K562 (cell line): ENCODE results near the gene KSR2. TPM values are rescaled to one million over a fixed set of nuclear protein-coding genes. Genes with fewer than 3 reads are reported as not detected.

Experiments
- ATAC-seq: fragments of 200-7000 bp; cut with Tn5 transposase; 3 replicates; pipeline ENCODE4 v1.9.1; 2020; ENCODE audit warnings: moderate library complexity
- BruUV-seq: library from RNA; stranded (reverse); fragments of 400-500 nt; replicated peaks from 2 replicates; lab custom pipeline; 2021; lab: Mats Ljungman, UMichigan
- CTCF ChIA-PET: fragments of 300-600 bp; formaldehyde crosslinking; extraction: SDS; loops from one replicate; lab custom pipeline; 2021; ENCODE audit warnings: low intra/inter-chr PET ratio; lab: Yijun Ruan, JAX
- POLR2A ChIA-PET: fragments of 300-600, 350-650 bp; sonication (Branson Sonifier 250); formaldehyde crosslinking; extraction: SDS; loops from one replicate; lab custom pipeline; 2021; ENCODE audit warnings: antibody characterized with exemption, inconsistent platforms; lab: Yijun Ruan, JAX
- DNase-seq, 4 experiments: peaks; one replicate each; pipeline versions ENCODE4 v3.0.0 to v3.0.0-alpha.2; 2011 to 2018; ENCODE audit warnings: low spot score in 3 of 4, mixed read lengths in 3 of 4; ENCODE audit errors: extremely low read depth in 1 of 4
- FAIRE-seq: peaks from 2 replicates; lab custom pipeline; 2011; peaks lifted over from hg19 to GRCh38; lab: Jason Lieb, UNC
- H2AFZ ChIP-seq: 2 replicates; pipeline ENCODE4 v1.6.0; 2011; ENCODE audit warnings: low read depth, low read length, control low read depth, inconsistent platforms
- H3K27ac ChIP-seq: fragments of 200-600 bp; 3 replicates; pipeline ENCODE4 v1.8.0; 2011; ENCODE audit warnings: low read depth, mild to moderate bottlenecking, control low read depth, inconsistent platforms, low read length, moderate library complexity, mixed read lengths; ENCODE audit errors: extremely low read depth
- H3K27me3 ChIP-seq, 2 experiments: fragments of 300-600 bp in 1 of 2; 2 replicates in 1 of 2; 3 replicates in 1 of 2; pipeline versions ENCODE4 v1.6.0 to v1.8.0; 2011; ENCODE audit warnings: inconsistent platforms in 2 of 2, low read length in 2 of 2, mild to moderate bottlenecking in 1 of 2, mixed read lengths in 1 of 2, moderate library complexity in 1 of 2; ENCODE audit not compliant: control insufficient read depth in 2 of 2, insufficient read depth in 2 of 2
- H3K36me3 ChIP-seq: fragments of 300-600 bp; 3 replicates; pipeline ENCODE4 v1.8.0; 2011; ENCODE audit warnings: mild to moderate bottlenecking, low read length, inconsistent platforms; ENCODE audit not compliant: control insufficient read depth, insufficient read depth
- H3K4me1 ChIP-seq, 2 experiments: fragments of 200-600 bp in 1 of 2; replicated peaks in 1 of 2; 2 replicates in 1 of 2; 3 replicates in 1 of 2; pipeline versions ENCODE4 v1.5.1 to v1.8.0; 2011; ENCODE audit warnings: inconsistent platforms in 2 of 2, low read length in 2 of 2, mild to moderate bottlenecking in 1 of 2, mixed read lengths in 1 of 2, moderate library complexity in 1 of 2; ENCODE audit not compliant: control insufficient read depth in 2 of 2, insufficient read depth in 2 of 2
- H3K4me2 ChIP-seq: 2 replicates; pipeline ENCODE4 v1.6.1; 2011; ENCODE audit warnings: low read length, control low read depth, inconsistent platforms, mixed read lengths; ENCODE audit not compliant: insufficient read depth
- H3K4me3 ChIP-seq: fragments of 200-600 bp; sonication (generic), shearing (Covaris generic); 2 replicates; pipeline ENCODE4 v1.5.1; 2016; ENCODE audit warnings: control low read depth, inconsistent platforms
- H3K79me2 ChIP-seq: fragments of 200-600 bp; 3 replicates; pipeline ENCODE4 v1.8.0; 2011; ENCODE audit warnings: low read length, inconsistent platforms; ENCODE audit not compliant: control insufficient read depth, insufficient read depth
- H3K9ac ChIP-seq, 2 experiments: 2 replicates each; pipeline versions ENCODE4 v1.6.0 to v1.6.1; 2011; ENCODE audit warnings: low read depth in 2 of 2, low read length in 2 of 2, control low read depth in 1 of 2, inconsistent platforms in 1 of 2, mild to moderate bottlenecking in 1 of 2, mixed read lengths in 1 of 2; ENCODE audit not compliant: insufficient read depth in 1 of 2
- H3K9me1 ChIP-seq: one replicate; pipeline ENCODE4 v1.6.0; 2011; ENCODE audit warnings: inconsistent platforms, mild to moderate bottlenecking, low read length, moderate library complexity; ENCODE audit not compliant: control insufficient read depth, insufficient read depth
- H3K9me3 ChIP-seq: replicated peaks from 2 replicates; pipeline ENCODE4 v1.5.1; 2011; ENCODE audit warnings: low read depth, low read length, inconsistent platforms; ENCODE audit not compliant: control insufficient read depth, insufficient read depth
- H4K20me1 ChIP-seq: replicated peaks from 2 replicates; pipeline ENCODE4 v1.6.1; 2011; ENCODE audit warnings: low read length, inconsistent platforms, mixed read lengths; ENCODE audit not compliant: control insufficient read depth, insufficient read depth
- CEBPB ChIP-seq: fragments of 450-650 bp; IDR thresholded peaks from 2 replicates; pipeline ENCODE4 v1.6.1; 2016; ENCODE audit warnings: missing genetic modification characterization, missing compliant biosample characterization
- IRF2 ChIP-seq: sonication (generic); formaldehyde crosslinking; IDR thresholded peaks from 2 replicates; pipeline ENCODE4 v1.8.1; 2022; ENCODE audit warnings: mild to moderate bottlenecking, missing genetic modification reagents
- KAT7 ChIP-seq: sonication (generic); formaldehyde crosslinking; IDR thresholded peaks from 2 replicates; pipeline ENCODE4 v1.8.0; 2022; ENCODE audit warnings: missing genetic modification reagents, mild to moderate bottlenecking, borderline replicate concordance
- PHF21A ChIP-seq: fragments of 450-650 bp; IDR thresholded peaks from 2 replicates; pipeline ENCODE4 v1.6.1; 2017; ENCODE audit warnings: low read depth, borderline replicate concordance
- RAD51 ChIP-seq: fragments of 450-650 bp; IDR thresholded peaks from 2 replicates; pipeline ENCODE4 v1.7.1; 2016; ENCODE audit warnings: low read depth, mild to moderate bottlenecking, borderline replicate concordance
- SMAD2 ChIP-seq: fragments of 150-350 bp; IDR thresholded peaks from 2 replicates; pipeline ENCODE4 v1.6.1; 2014; ENCODE audit warnings: low read depth, mild to moderate bottlenecking, low read length
- ZNF707 ChIP-seq: fragments of 250-450 bp; sonication (Bioruptor Pico); conservative IDR thresholded peaks from 2 replicates; pipeline ENCODE4 v1.8.0; 2022; ENCODE audit warnings: inconsistent platforms, mild to moderate bottlenecking, moderate library complexity
- WGBS: fragments of 100-300 bp; shearing (Covaris generic); methylation state at CpG from one replicate; pipeline ENCODE4 v1.1.6; 2016; ENCODE audit warnings: low coverage, mixed read lengths; ENCODE audit not compliant: insufficient coverage; ENCODE audit errors: missing lambda C conversion rate; 5-methylcytosine and 5-hydroxymethylcytosine counted together
- in situ Hi-C: fragments of 300-500 bp; cut with MboI; formaldehyde crosslinking; loops from 4 replicates; pipeline ENCODE4 v1.15.0; 2018; ENCODE audit warnings: inconsistent platforms, mixed read lengths
- intact Hi-C: fragments of 100-400 bp; cut with micrococcal nuclease; formaldehyde crosslinking; loops from 2 replicates; pipeline ENCODE4 v1.14.2; 2022
- polyA plus RNA-seq, 8 experiments: library from polyadenylated mRNA; depleted of rRNA in 4 of 8; stranded (reverse) in 5 of 8; unstranded in 3 of 8; fragments of >200 nt; fragmentation: Nextera tagmentation in 2 of 8; fragmentation: Illumina TruSeq in 1 of 8; extraction: Ambion mirVana in 2 of 8; extraction: Trizol in 1 of 8; gene quantifications; 2 replicates each; pipeline versions ENCODE4 v1.2.1 to v1.2.3, GENCODE V29; 2011 to 2014; ENCODE audit warnings: inconsistent platforms in 1 of 8, missing spikeins in 1 of 8
- total RNA-seq, 7 experiments: library from RNA; depleted of rRNA in 6 of 7; stranded (reverse); fragments of >200 nt in 6 of 7; fragmentation: Illumina TruSeq in 2 of 7; extraction: Trizol in 2 of 7; gene quantifications; 2 replicates each; pipeline versions ENCODE4 v1.2.1 to v1.2.3, GENCODE V29; 2011 to 2021; ENCODE audit warnings: low replicate concordance in 1 of 7
- TF ChIP-seq, protein P1 (sequence below): fragments of 250-450 bp; sonication (Bioruptor Pico); IDR thresholded peaks from 2 replicates; pipeline ENCODE4 v1.6.1; 2021; ENCODE audit warnings: mild to moderate bottlenecking

The KSR2 gene
- total and polyA plus RNA-seq, 9 of the 15 experiments (the other 6 are each of a cell fraction or from before 2014, with no cell fraction given): not detected

DNA sequence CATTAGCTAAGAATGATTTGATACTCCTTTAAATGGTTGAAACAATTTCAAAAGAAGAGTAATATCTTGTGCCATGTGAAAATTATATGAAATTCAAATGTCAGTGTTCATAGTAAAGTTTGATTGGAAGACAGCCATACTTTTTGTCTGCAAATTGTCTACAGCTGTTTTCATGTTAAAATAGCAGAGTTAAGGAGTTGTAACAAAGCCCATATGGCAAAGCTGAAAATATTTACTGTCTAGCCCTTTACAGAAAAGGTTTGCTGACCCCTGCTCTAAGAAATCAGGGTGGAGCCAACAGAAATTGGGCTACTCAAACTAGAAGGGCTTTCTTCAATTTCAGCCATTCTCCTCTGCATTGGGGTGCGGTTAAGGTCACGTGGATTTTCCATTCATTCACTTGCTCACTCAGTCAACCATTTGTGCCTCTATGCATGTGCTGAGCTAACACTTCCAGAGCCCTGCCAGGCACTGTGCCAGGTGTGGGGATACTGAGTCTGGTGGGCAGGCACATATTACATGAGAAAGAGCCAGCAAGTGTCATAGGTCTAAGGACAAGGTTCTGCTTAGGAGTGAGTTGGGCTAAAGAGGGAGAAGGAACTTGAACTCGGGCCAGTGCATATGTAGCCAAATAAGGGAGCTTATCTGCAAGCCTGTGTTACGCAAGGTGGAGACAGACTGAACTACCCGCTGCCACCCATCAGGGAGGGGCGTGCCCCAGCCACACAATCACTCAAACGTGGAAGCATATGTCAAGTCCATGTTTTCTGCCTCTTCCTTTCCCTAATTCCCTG is 467.5 kb downstream of the KSR2 start:
- H4K20me1 ChIP-seq: no peaks in the 10 kb centered on the region
- WGBS: 1% methylated on average over 7 of the region's 7 CpGs
- intact Hi-C loops (no loop called here), in situ Hi-C loops (no loop called here)
- no TSS peak for BruUV-seq
- POLR2A ChIA-PET: no interaction called here
- no peak for FAIRE-seq
- H3K4me2 ChIP-seq: no peak overlapping the region
- no peaks in the 10 kb centered on the region for H3K79me2 ChIP-seq
- no peak overlapping the region for H3K9ac ChIP-seq
- peaks cover 3% of the 10 kb centered on the region for H3K9me1 ChIP-seq
- H3K36me3 ChIP-seq: no peaks in the 10 kb centered on the region
- CTCF ChIA-PET: no interaction called here
- no peaks in the 10 kb centered on the region for H3K9me3 ChIP-seq
- no peak for ATAC-seq
- H3K27ac ChIP-seq: no peak overlapping the region
- no peaks in the 10 kb centered on the region for H3K4me1 ChIP-seq
- peak; percentile 60 for TF ChIP-seq CEBPB (tag)
- TF ChIP-seq RAD51: no peak
- no peak for TF ChIP-seq PHF21A
- TF ChIP-seq, all 486 proteins: peak for 1
- H3K4me3 ChIP-seq: no peak overlapping the region
- no peak overlapping the region for H2AFZ ChIP-seq
- DNase-seq: no peak
- H3K27me3 ChIP-seq: no peaks in the 10 kb centered on the region

DNA sequence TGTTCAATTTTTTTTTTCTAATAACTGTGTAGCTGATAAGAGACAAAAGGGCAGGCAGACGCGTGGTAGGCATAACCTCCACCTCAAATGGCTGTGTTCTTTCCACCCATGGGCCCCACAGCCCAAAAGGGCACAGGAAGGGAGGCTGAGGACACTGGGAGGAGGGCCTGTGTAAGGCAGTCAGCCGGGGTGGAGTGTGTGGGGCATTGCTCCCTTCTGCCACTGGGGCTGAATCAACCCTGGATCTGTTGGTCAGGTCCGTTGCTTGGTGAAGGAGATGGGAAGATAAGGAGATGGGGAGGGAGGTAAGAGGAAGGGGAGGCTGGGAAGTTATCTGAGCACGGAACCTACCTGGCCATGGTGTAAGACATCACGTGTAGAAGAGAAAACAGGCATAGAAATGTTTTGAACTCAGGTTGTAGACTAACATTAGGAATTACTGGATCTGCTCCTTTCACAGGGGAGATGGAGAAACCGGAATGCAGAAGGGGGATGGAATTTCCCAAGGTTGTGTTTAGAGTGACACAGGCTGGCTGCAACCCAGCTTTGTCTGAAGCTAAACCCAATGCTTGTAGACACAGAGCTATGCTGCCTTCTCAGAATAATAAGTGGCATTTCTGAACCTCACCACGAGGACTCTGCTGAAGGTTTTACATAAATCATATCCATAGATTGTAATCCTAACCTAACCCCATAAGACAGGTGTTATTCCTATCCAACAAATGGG is 468.9 kb downstream of the KSR2 start:
- POLR2A ChIA-PET: no interaction called here
- TF ChIP-seq, protein P1, sequence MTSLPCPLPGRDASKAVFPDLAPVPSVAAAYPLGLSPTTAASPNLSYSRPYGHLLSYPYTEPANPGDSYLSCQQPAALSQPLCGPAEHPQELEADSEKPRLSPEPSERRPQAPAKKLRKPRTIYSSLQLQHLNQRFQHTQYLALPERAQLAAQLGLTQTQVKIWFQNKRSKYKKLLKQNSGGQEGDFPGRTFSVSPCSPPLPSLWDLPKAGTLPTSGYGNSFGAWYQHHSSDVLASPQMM (CRISPR knock-in tag): no peak
- TF ChIP-seq ZNF707 (CRISPR knock-in tag): no peak
- TF ChIP-seq IRF2 (CRISPR knock-in tag): no peak
- no peak for TF ChIP-seq KAT7
- TF ChIP-seq SMAD2: no peak

More for the DNA sequence above, 468.9 kb downstream of the KSR2 start:
- FAIRE-seq: no peak
- CTCF ChIA-PET: no interaction called here
- intact Hi-C loops: no loop called here
- Histone ChIP-seq H3K9me3 (no peaks in the 10 kb centered on the region), H3K27me3 (no peaks in the 10 kb centered on the region), H3K79me2 (no peaks in the 10 kb centered on the region), H3K4me1 (no peaks in the 10 kb centered on the region), H4K20me1 (no peaks in the 10 kb centered on the region), H3K4me3 (no peak overlapping the region), H3K4me2 (no peak overlapping the region), H3K9ac (no peak overlapping the region), H3K36me3 (no peaks in the 10 kb centered on the region), H3K9me1 (peaks cover 3% of the 10 kb centered on the region), H2AFZ (no peak overlapping the region), H3K27ac (no peak overlapping the region)
- under 1% methylated on average over 8 of the region's 8 CpGs for WGBS
- in situ Hi-C loops: no loop called here
- DNase-seq: no peak
- no TSS peak for BruUV-seq
- ATAC-seq: no peak
